Activated T-cell treated with anti-CD3 and anti-CD28 coated beads, Interleukin-2, amount 50 U/mL, for 72 hours (primary cell): ENCODE measurements around the gene RGS9. TPM values are rescaled to one million over a fixed set of nuclear protein-coding genes. Genes with fewer than 3 reads are reported as not detected.

Source experiments
- ATAC-seq, 2 donors: fragments of 150-1000 bp; cut with Tn5 transposase; replicated peaks in 1 of 2; 2 replicates each; pipeline ENCODE4 v1.10.0; 2021; ENCODE audit warnings: moderate library complexity in 2 of 2, mild to moderate bottlenecking in 1 of 2
- DNase-seq, 2 donors: peaks; one replicate each; pipeline ENCODE4 v3.0.0; 2021 to 2022; ENCODE audit warnings: mixed read lengths in 1 of 2
- H3K27ac Mint-ChIP-seq: one replicate; pipeline ENCODE4 v1.8.0; 2022; ENCODE audit warnings: mild to moderate bottlenecking, moderate library complexity, mixed read lengths
- H3K27me3 Mint-ChIP-seq: one replicate; pipeline ENCODE4 v1.8.0; 2022; ENCODE audit warnings: low read depth, mixed read lengths
- H3K36me3 Mint-ChIP-seq, 2 donors: one replicate each; pipeline ENCODE4 v1.8.0; 2022; ENCODE audit warnings: mixed read lengths in 2 of 2, mild to moderate bottlenecking in 1 of 2; ENCODE audit not compliant: insufficient read depth in 2 of 2
- H3K4me1 Mint-ChIP-seq: one replicate; pipeline ENCODE4 v1.8.0; 2022; ENCODE audit warnings: low read depth, mixed read lengths
- H3K4me3 Mint-ChIP-seq, 2 donors: one replicate each; pipeline ENCODE4 v1.8.0; 2022; ENCODE audit warnings: mild to moderate bottlenecking in 2 of 2, mixed read lengths in 2 of 2, moderate library complexity in 2 of 2
- H3K9me3 Mint-ChIP-seq, 2 donors: one replicate each; pipeline ENCODE4 v1.8.0; 2022; ENCODE audit warnings: mixed read lengths in 2 of 2
- total RNA-seq, 2 donors: library from RNA; stranded (reverse); gene quantifications; one replicate each; pipeline ENCODE4 v1.2.3, GENCODE V29; 2022

RGS9 gene
- total RNA-seq, 2 donors from 2014 or later = 5.8 to 16.6 TPM

GRCh38 chr17:65182233-65182632, 45.1 kb downstream of the RGS9 start:
- Mint-ChIP-seq H3K4me1 (peaks cover 62% of the 10 kb centered on the region), H3K27me3 (peaks cover 17% of the 10 kb centered on the region), H3K27ac (peak overlapping the region; percentile 68), H3K9me3 (peaks cover 1 to 7% of the 10 kb centered on the region in 2 donors), H3K36me3 (peaks cover 0 to 3% of the 10 kb centered on the region in 2 donors), H3K4me3 (peak overlapping the region; percentile 14 to 73)
- ATAC-seq (no peak), DNase-seq (no peak)

- H3K4me3 Mint-ChIP-seq = no peak overlapping the region
- no peak for ATAC-seq
- H3K27me3 Mint-ChIP-seq = peaks cover 22% of the 10 kb centered on the region
- H3K4me1 Mint-ChIP-seq = peaks cover 51% of the 10 kb centered on the region
- no peaks in the 10 kb centered on the region for H3K9me3 Mint-ChIP-seq
- H3K36me3 Mint-ChIP-seq = no peaks in the 10 kb centered on the region
- H3K27ac Mint-ChIP-seq = peak overlapping the region; percentile 38
- DNase-seq = no peak
These were observed 46.6 kb downstream of the RGS9 start for GRCh38 chr17:65183736-65184135.

- Mint-ChIP-seq H3K36me3 (no peaks in the 10 kb centered on the region), H3K27ac (peak overlapping the region; percentile 17), H3K4me1 (peaks cover 45% of the 10 kb centered on the region), H3K4me3 (peak overlapping the region in 1 of 2 donors; percentile 18), H3K9me3 (no peaks in the 10 kb centered on the region), H3K27me3 (peaks cover 27% of the 10 kb centered on the region)
- ATAC-seq (no peak), DNase-seq (no peak)
These were observed 47.2 kb downstream of the RGS9 start for GRCh38 chr17:65184235-65184959.

- H3K4me1 Mint-ChIP-seq = peaks cover 42% of the 10 kb centered on the region
- H3K9me3 Mint-ChIP-seq = no peaks in the 10 kb centered on the region
- H3K36me3 Mint-ChIP-seq = no peaks in the 10 kb centered on the region
- H3K4me3 Mint-ChIP-seq = no peak overlapping the region
- ATAC-seq (no peak), DNase-seq (no peak)
- peak overlapping the region; percentile 17 for H3K27ac Mint-ChIP-seq
- peaks cover 27% of the 10 kb centered on the region for H3K27me3 Mint-ChIP-seq
These were observed 47.9 kb downstream of the RGS9 start for GRCh38 chr17:65185062-65185461.

GRCh38 chr17:65185668-65186382, 48.7 kb downstream of the RGS9 start:
- no peak overlapping the region for H3K4me3 Mint-ChIP-seq
- ATAC-seq = no peak
- DNase-seq = no peak
- H3K27ac Mint-ChIP-seq = no peak overlapping the region
- H3K27me3 Mint-ChIP-seq = peaks cover 27% of the 10 kb centered on the region
- no peaks in the 10 kb centered on the region for H3K9me3 Mint-ChIP-seq
- peaks cover 35% of the 10 kb centered on the region for H3K4me1 Mint-ChIP-seq
- no peaks in the 10 kb centered on the region for H3K36me3 Mint-ChIP-seq

GRCh38 chr17:65190467-65191097, 53.4 kb downstream of the RGS9 start:
- peaks cover 43% of the 10 kb centered on the region for H3K4me1 Mint-ChIP-seq
- H3K4me3 Mint-ChIP-seq = no peak overlapping the region
- H3K27me3 Mint-ChIP-seq = peaks cover 12% of the 10 kb centered on the region
- H3K36me3 Mint-ChIP-seq = no peaks in the 10 kb centered on the region
- no peak overlapping the region for H3K27ac Mint-ChIP-seq
- no peak for ATAC-seq
- no peaks in the 10 kb centered on the region for H3K9me3 Mint-ChIP-seq
- DNase-seq = no peak

- peak overlapping the region; percentile 79 for H3K27ac Mint-ChIP-seq
- peaks cover 12% of the 10 kb centered on the region for H3K27me3 Mint-ChIP-seq
- peak overlapping the region; percentile 2 to 71 for H3K4me3 Mint-ChIP-seq
- peaks cover 58% of the 10 kb centered on the region for H3K4me1 Mint-ChIP-seq
- ATAC-seq = peak; percentile 73 to 78
- no peaks in the 10 kb centered on the region for H3K36me3 Mint-ChIP-seq
- H3K9me3 Mint-ChIP-seq = no peaks in the 10 kb centered on the region
- DNase-seq = peak; percentile 29 to 34
These were observed 54.9 kb downstream of the RGS9 start for GRCh38 chr17:65191811-65192740.

GRCh38 chr17:65193305-65193704, 56.1 kb downstream of the RGS9 start:
- peaks cover 67% of the 10 kb centered on the region for H3K4me1 Mint-ChIP-seq
- peak overlapping the region; percentile 79 for H3K27ac Mint-ChIP-seq
- ATAC-seq = peak in 1 of 2 donors; percentile 29

GRCh38 chr17:65193716-65194293, 56.6 kb downstream of the RGS9 start:
- no peaks in the 10 kb centered on the region for H3K36me3 Mint-ChIP-seq
- peaks cover 5% of the 10 kb centered on the region for H3K27me3 Mint-ChIP-seq
- H3K27ac Mint-ChIP-seq = peak overlapping the region; percentile 79
- DNase-seq (no peak), ATAC-seq (no peak)
- H3K4me1 Mint-ChIP-seq = peaks cover 72% of the 10 kb centered on the region
- no peaks in the 10 kb centered on the region for H3K9me3 Mint-ChIP-seq
- H3K4me3 Mint-ChIP-seq = no peak overlapping the region

More at GRCh38 chr17:65193305-65193704, 56.1 kb downstream of the RGS9 start:
- no peak overlapping the region for H3K4me3 Mint-ChIP-seq
- H3K27me3 Mint-ChIP-seq = peaks cover 10% of the 10 kb centered on the region
- no peak for DNase-seq
- no peaks in the 10 kb centered on the region for H3K36me3 Mint-ChIP-seq
- H3K9me3 Mint-ChIP-seq = no peaks in the 10 kb centered on the region

- H3K4me1 Mint-ChIP-seq = peaks cover 69% of the 10 kb centered on the region
- ATAC-seq (no peak), DNase-seq (no peak)
- H3K36me3 Mint-ChIP-seq = no peaks in the 10 kb centered on the region
- no peaks in the 10 kb centered on the region for H3K9me3 Mint-ChIP-seq
- no peak overlapping the region for H3K4me3 Mint-ChIP-seq
- H3K27me3 Mint-ChIP-seq = no peaks in the 10 kb centered on the region
- H3K27ac Mint-ChIP-seq = no peak overlapping the region
These were observed 57.6 kb downstream of the RGS9 start for GRCh38 chr17:65194670-65195334.

GRCh38 chr17:65195716-65196115, 58.5 kb downstream of the RGS9 start:
- Mint-ChIP-seq H3K36me3 (no peaks in the 10 kb centered on the region), H3K9me3 (no peaks in the 10 kb centered on the region), H3K4me3 (no peak overlapping the region), H3K27me3 (no peaks in the 10 kb centered on the region), H3K27ac (no peak overlapping the region), H3K4me1 (peaks cover 69% of the 10 kb centered on the region)
- DNase-seq (peak in 1 of 2 donors; percentile 9), ATAC-seq (no peak)

GRCh38 chr17:65196617-65197016, 59.4 kb downstream of the RGS9 start:
- H3K36me3 Mint-ChIP-seq = no peaks in the 10 kb centered on the region
- H3K9me3 Mint-ChIP-seq = no peaks in the 10 kb centered on the region
- H3K27ac Mint-ChIP-seq = no peak overlapping the region
- DNase-seq (no peak), ATAC-seq (no peak)
- peaks cover 2% of the 10 kb centered on the region for H3K27me3 Mint-ChIP-seq
- H3K4me3 Mint-ChIP-seq = no peak overlapping the region
- H3K4me1 Mint-ChIP-seq = peaks cover 60% of the 10 kb centered on the region
